Panc1 (cell line): ENCODE data around the gene MNX1. TPM values are rescaled to one million over a fixed set of nuclear protein-coding genes. Genes with fewer than 3 reads are reported as not detected.

Experiments used
- ATAC-seq: fragments of 200-7000 bp; cut with Tn5 transposase; 2 replicates; pipeline ENCODE4 v1.9.1; 2020; ENCODE audit warnings: mild to moderate bottlenecking, moderate library complexity
- BruUV-seq: library from RNA; stranded (reverse); fragments of 400-500 nt; replicated peaks from 2 replicates; lab custom pipeline; 2021; lab: Mats Ljungman, UMichigan
- CTCF ChIA-PET: fragments of 300-600 bp; sonication (Branson Sonifier 250); formaldehyde crosslinking; loops from one replicate; lab custom pipeline; 2022; ENCODE audit warnings: antibody characterized with exemption; lab: Charles Lee
- POLR2A ChIA-PET: fragments of 300-600 bp; sonication (Branson Sonifier 250); formaldehyde crosslinking; loops from one replicate; lab custom pipeline; 2022; ENCODE audit warnings: antibody characterized with exemption; lab: Charles Lee
- DNase-seq: peaks from one replicate; pipeline ENCODE4 v3.0.0-alpha.2; 2010; ENCODE audit warnings: low read depth, low spot score
- H3K27ac ChIP-seq: 2 replicates; pipeline ENCODE4 v1.5.1; 2011; ENCODE audit warnings: mild to moderate bottlenecking, low read length, inconsistent platforms
- H3K27me3 ChIP-seq: fragments of 200-500 bp; sonication (Bioruptor generic); 2 replicates; pipeline ENCODE4 v1.6.0; 2014; ENCODE audit warnings: low read length, inconsistent platforms; ENCODE audit not compliant: control insufficient read depth, insufficient read depth
- H3K36me3 ChIP-seq: fragments of 200-500 bp; sonication (Bioruptor generic); 2 replicates; pipeline ENCODE4 v1.5.1; 2014; ENCODE audit warnings: inconsistent platforms, mild to moderate bottlenecking, low read length, moderate library complexity; ENCODE audit not compliant: control insufficient read depth, insufficient read depth
- H3K4me1 ChIP-seq: 2 replicates; pipeline ENCODE4 v1.5.1; 2011; ENCODE audit warnings: inconsistent platforms, mild to moderate bottlenecking, low read length, moderate library complexity; ENCODE audit not compliant: control insufficient read depth, insufficient read depth
- H3K4me3 ChIP-seq, 2 experiments: 2 replicates each; pipeline ENCODE4 v1.5.1; 2011 to 2012; ENCODE audit warnings: low read depth in 2 of 2, low read length in 2 of 2, mild to moderate bottlenecking in 2 of 2, inconsistent platforms in 1 of 2, moderate library complexity in 1 of 2
- H3K9me3 ChIP-seq: fragments of 200-500 bp; sonication (Bioruptor generic); 2 replicates; pipeline ENCODE4 v1.5.1; 2014; ENCODE audit warnings: low read depth, mild to moderate bottlenecking, inconsistent platforms, low read length, moderate library complexity; ENCODE audit not compliant: control insufficient read depth, insufficient read depth
- POLR2AphosphoS5 ChIP-seq: IDR thresholded peaks from 2 replicates; pipeline ENCODE4 v1.6.1; 2012; ENCODE audit warnings: mild to moderate bottlenecking, low read depth, low read length, moderate library complexity
- SIN3A ChIP-seq: IDR thresholded peaks from 2 replicates; pipeline ENCODE4 v1.6.1; 2012; ENCODE audit warnings: low read depth, mild to moderate bottlenecking, low read length, moderate library complexity, borderline replicate concordance; ENCODE audit not compliant: insufficient read depth
- TCF7L2 ChIP-seq: IDR thresholded peaks from 2 replicates; pipeline ENCODE4 v1.6.1; 2011; ENCODE audit warnings: mild to moderate bottlenecking, low read depth, low read length, inconsistent platforms
- in situ Hi-C: cut with HindIII; loops from 2 replicates; pipeline ENCODE4 v1.10.0; 2016; ENCODE audit warnings: low sequenced_read_pairs, low pct_unique_long_range_greater_than_20kb
- intact Hi-C: fragments of 100-400 bp; cut with micrococcal nuclease; formaldehyde crosslinking; loops from one replicate; pipeline ENCODE4 v1.10.0; 2022; ENCODE audit not compliant: unreplicated experiment
- total RNA-seq: library from RNA; stranded (reverse); gene quantifications from one replicate; pipeline ENCODE4 v1.2.1, GENCODE V29; 2021; ENCODE audit not compliant: unreplicated experiment
- TF ChIP-seq, protein P1 (sequence below), 2 experiments: IDR thresholded peaks; 2 replicates each; pipeline ENCODE4 v1.6.1; 2011 to 2012; ENCODE audit warnings: low read depth in 2 of 2, control low read depth in 1 of 2, low read length in 1 of 2, mild to moderate bottlenecking in 1 of 2, moderate library complexity in 1 of 2; ENCODE audit not compliant: insufficient read depth in 1 of 2
- TF ChIP-seq, protein P2 (sequence below): fragments of 450-650 bp; IDR thresholded peaks from 2 replicates; pipeline ENCODE4 v1.5.1; 2017; ENCODE audit warnings: mild to moderate bottlenecking

MNX1 gene
- total RNA-seq, 1 experiment from 2014 or later = 3.6 TPM

DNA sequence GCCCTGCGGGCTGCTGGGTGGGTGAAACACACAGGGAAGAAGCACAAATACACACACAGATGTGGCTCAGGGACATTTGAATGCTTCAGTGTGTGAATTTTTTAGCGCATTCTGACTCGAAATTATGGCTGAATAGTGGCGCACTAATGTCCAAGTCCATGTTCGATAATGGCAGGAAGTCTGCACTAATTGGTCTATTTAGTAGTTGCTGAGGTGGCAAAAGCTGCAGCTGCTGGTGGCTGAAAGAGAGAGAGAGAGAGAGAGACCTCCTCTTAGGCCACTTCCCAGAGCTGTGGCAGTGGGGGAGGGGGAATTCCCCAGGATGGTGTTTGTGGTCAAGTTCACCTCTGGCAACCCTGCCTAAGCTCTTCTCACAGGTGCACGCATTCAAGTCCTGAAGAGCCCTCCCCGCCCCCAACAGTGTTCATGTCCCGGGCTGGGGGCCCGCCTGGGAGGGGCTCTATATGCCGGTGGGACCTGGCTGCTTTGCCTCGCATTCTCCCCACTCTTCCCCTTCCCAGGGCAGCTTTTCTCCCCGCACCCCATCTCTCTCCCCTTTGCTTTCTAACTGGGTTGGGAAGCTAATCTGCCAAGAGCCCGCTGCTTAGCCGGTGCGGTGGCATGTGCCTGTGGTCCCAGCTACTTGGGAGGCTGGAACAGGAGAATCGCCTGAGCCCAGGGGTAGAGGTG lies 6.0 kb upstream of the MNX1 start:
- TF ChIP-seq TCF7L2 = no peak
- TF ChIP-seq, protein P1, sequence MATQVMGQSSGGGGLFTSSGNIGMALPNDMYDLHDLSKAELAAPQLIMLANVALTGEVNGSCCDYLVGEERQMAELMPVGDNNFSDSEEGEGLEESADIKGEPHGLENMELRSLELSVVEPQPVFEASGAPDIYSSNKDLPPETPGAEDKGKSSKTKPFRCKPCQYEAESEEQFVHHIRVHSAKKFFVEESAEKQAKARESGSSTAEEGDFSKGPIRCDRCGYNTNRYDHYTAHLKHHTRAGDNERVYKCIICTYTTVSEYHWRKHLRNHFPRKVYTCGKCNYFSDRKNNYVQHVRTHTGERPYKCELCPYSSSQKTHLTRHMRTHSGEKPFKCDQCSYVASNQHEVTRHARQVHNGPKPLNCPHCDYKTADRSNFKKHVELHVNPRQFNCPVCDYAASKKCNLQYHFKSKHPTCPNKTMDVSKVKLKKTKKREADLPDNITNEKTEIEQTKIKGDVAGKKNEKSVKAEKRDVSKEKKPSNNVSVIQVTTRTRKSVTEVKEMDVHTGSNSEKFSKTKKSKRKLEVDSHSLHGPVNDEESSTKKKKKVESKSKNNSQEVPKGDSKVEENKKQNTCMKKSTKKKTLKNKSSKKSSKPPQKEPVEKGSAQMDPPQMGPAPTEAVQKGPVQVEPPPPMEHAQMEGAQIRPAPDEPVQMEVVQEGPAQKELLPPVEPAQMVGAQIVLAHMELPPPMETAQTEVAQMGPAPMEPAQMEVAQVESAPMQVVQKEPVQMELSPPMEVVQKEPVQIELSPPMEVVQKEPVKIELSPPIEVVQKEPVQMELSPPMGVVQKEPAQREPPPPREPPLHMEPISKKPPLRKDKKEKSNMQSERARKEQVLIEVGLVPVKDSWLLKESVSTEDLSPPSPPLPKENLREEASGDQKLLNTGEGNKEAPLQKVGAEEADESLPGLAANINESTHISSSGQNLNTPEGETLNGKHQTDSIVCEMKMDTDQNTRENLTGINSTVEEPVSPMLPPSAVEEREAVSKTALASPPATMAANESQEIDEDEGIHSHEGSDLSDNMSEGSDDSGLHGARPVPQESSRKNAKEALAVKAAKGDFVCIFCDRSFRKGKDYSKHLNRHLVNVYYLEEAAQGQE (IDR thresholded peaks at IDR 0.05; ENCODE audit: insufficient read depth in 1 of 2, low read depth in 2 of 2, low read length in 1 of 2) = no peak
- TF ChIP-seq, protein P2, sequence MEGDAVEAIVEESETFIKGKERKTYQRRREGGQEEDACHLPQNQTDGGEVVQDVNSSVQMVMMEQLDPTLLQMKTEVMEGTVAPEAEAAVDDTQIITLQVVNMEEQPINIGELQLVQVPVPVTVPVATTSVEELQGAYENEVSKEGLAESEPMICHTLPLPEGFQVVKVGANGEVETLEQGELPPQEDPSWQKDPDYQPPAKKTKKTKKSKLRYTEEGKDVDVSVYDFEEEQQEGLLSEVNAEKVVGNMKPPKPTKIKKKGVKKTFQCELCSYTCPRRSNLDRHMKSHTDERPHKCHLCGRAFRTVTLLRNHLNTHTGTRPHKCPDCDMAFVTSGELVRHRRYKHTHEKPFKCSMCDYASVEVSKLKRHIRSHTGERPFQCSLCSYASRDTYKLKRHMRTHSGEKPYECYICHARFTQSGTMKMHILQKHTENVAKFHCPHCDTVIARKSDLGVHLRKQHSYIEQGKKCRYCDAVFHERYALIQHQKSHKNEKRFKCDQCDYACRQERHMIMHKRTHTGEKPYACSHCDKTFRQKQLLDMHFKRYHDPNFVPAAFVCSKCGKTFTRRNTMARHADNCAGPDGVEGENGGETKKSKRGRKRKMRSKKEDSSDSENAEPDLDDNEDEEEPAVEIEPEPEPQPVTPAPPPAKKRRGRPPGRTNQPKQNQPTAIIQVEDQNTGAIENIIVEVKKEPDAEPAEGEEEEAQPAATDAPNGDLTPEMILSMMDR = no peak
- no peak for TF ChIP-seq POLR2AphosphoS5
- no peak for TF ChIP-seq SIN3A
- ATAC-seq = no peak
- Histone ChIP-seq H3K9me3 (no peaks in the 10 kb centered on the region), H3K27me3 (peaks cover 10% of the 10 kb centered on the region), H3K36me3 (no peaks in the 10 kb centered on the region), H3K4me3 (no peak overlapping the region), H3K4me1 (peaks cover 11% of the 10 kb centered on the region), H3K27ac (no peak overlapping the region)
- in situ Hi-C loops (no loop called here), intact Hi-C loops (no loop called here)
- no TSS peak for BruUV-seq
- ChIA-PET CTCF (no interaction called here), POLR2A (no interaction called here)
- DNase-seq = no peak

DNA sequence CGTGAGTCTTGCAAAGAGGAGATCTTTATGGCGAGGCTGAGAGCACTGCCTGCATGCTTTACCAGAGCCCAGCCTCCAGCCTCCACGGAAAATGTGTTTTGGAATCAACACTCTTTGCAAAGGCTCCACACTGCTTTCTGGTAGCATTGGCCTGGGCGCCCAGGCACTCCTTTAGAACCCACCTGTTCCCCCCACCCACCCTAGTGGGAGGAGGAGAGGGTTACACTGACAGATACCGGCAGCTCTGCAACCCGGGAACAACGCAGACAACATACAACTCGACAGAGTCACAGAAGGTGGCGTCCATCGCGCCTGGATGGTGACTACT lies 5.5 kb upstream of the MNX1 start:
- peaks cover 15% of the 10 kb centered on the region for H3K4me1 ChIP-seq
- ChIA-PET POLR2A (no interaction called here), CTCF (no interaction called here)
- peaks cover 10% of the 10 kb centered on the region for H3K27me3 ChIP-seq
- no peaks in the 10 kb centered on the region for H3K9me3 ChIP-seq
- no TSS peak for BruUV-seq
- H3K36me3 ChIP-seq = peaks cover 3% of the 10 kb centered on the region; the same call in 1 of the 2 replicates
- H3K27ac ChIP-seq = no peak overlapping the region
- TF ChIP-seq, protein P2 = no peak
- TF ChIP-seq SIN3A = no peak
- no peak for ATAC-seq
- intact Hi-C loops = no loop called here
- in situ Hi-C loops = no loop called here
- DNase-seq = no peak
- H3K4me3 ChIP-seq = no peak overlapping the region
